ENCODE measurements around the gene IGHMBP2. TPM values are rescaled to one million over a fixed set of nuclear protein-coding genes. Genes with fewer than 3 reads are reported as not detected.

IGHMBP2 gene
- total and polyA plus RNA-seq, 2 experiments from 2014 or later: 12.4 to 13.5 TPM

DNA sequence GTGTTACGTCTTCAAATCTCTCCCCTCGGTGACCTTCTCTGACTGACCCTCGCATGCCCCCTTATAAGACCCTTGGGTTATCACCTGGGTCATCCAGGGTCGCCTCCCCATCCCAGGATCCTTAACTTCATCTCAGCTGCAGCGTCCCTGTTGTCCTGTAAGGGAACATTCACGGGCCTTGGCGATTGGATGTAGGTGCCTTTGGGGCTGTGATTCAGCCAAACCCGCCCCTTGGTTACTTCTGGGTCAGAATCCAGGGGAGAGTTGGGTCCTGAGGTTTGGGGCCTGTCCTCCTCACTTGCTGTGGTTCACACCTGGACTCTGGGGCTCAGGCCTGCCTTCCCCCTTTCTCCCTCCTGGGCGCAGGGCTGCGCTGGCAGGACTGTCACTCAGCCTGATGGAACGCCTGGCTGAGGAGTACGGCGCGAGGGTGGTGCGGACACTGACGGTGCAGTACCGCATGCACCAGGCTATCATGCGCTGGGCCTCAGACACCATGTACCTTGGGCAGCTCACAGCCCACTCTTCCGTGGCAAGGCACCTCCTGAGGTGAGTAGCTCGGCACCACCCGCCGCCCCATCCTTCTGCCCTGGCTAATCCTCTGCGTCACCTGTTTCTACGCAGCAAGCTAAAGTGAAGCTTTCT is 29.4 kb downstream of the IGHMBP2 start:
- Histone ChIP-seq H3K9me3 (ENCODE audit: low read depth) (no peaks in the 10 kb centered on the region), H3K9me2 (replicated peaks; ENCODE audit: insufficient read depth) (no peaks in the 10 kb centered on the region), H4K20me1 (ENCODE audit: insufficient read depth, poor library complexity, severe bottlenecking) (no peaks in the 10 kb centered on the region), H3K4me1 (ENCODE audit: insufficient read depth) (no peaks in the 10 kb centered on the region), H3K4me3 (no peak overlapping the region), H3K4me2 (no peak overlapping the region), H2AFZ (no peak overlapping the region), H3K36me3 (replicated peaks; ENCODE audit: insufficient read depth, low read depth) (no peaks in the 10 kb centered on the region), H3K27ac (no peak overlapping the region), H3K79me2 (no peaks in the 10 kb centered on the region), H3K27me3 (no peaks in the 10 kb centered on the region)
- WGBS (ENCODE audit: low lambda C conversion rate, missing lambda C conversion rate): 97% methylated on average over 24 of the region's 24 CpGs
- TF ChIP-seq, protein P1, sequence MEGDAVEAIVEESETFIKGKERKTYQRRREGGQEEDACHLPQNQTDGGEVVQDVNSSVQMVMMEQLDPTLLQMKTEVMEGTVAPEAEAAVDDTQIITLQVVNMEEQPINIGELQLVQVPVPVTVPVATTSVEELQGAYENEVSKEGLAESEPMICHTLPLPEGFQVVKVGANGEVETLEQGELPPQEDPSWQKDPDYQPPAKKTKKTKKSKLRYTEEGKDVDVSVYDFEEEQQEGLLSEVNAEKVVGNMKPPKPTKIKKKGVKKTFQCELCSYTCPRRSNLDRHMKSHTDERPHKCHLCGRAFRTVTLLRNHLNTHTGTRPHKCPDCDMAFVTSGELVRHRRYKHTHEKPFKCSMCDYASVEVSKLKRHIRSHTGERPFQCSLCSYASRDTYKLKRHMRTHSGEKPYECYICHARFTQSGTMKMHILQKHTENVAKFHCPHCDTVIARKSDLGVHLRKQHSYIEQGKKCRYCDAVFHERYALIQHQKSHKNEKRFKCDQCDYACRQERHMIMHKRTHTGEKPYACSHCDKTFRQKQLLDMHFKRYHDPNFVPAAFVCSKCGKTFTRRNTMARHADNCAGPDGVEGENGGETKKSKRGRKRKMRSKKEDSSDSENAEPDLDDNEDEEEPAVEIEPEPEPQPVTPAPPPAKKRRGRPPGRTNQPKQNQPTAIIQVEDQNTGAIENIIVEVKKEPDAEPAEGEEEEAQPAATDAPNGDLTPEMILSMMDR (IDR thresholded peaks at IDR 0.05; ENCODE audit: poor library complexity): no peak
- TF ChIP-seq EZH2phosphoT487 (IDR thresholded peaks at IDR 0.05; ENCODE audit: low read depth, severe bottlenecking, unreplicated experiment) (no peak), EZH2 (IDR thresholded peaks at IDR 0.05; ENCODE audit: borderline replicate concordance) (no peak)
- no peak for DNase-seq (ENCODE audit: low spot score)

DNA sequence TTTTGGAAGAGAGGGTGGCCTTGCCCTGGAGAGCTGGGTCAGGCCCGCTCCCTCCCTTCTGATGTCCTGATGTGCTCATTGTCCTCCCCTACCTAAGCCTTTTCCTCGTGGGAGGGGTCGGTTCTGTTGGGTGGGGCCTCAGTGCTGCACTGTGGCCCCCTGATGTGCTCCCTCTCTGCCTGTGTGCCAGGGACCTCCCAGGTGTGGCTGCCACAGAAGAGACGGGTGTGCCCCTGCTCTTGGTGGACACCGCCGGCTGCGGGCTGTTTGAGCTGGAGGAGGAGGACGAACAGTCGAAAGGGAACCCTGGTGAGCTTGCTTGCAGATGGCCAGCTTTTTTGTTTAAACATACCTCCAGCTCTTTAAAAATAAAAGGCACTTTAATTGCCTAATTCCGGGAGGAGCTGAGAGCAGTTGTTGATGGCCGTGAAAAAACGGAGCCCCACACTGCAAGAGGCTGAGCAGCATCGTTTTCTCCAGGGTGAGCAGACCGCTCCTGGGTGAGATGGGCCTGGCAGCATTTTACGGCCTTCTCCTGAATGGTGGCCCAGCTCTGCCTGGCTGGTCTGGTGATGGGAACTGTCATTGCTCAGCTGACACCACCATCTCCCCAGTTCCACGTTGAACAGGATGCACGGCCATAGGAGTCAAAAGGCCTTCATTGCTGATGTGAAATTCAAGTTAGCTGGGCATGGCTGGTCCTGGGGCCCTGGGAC is 30.1 kb downstream of the IGHMBP2 start:
- Histone ChIP-seq H2AFZ (no peak overlapping the region), H3K27me3 (no peaks in the 10 kb centered on the region), H3K9me3 (ENCODE audit: low read depth) (no peaks in the 10 kb centered on the region), H4K20me1 (ENCODE audit: insufficient read depth, poor library complexity, severe bottlenecking) (no peaks in the 10 kb centered on the region), H3K9me2 (replicated peaks; ENCODE audit: insufficient read depth) (no peaks in the 10 kb centered on the region), H3K27ac (no peak overlapping the region), H3K4me2 (no peak overlapping the region), H3K4me3 (no peak overlapping the region), H3K79me2 (no peaks in the 10 kb centered on the region), H3K4me1 (ENCODE audit: insufficient read depth) (no peaks in the 10 kb centered on the region), H3K36me3 (replicated peaks; ENCODE audit: insufficient read depth, low read depth) (no peaks in the 10 kb centered on the region)
- 91% methylated on average over 17 of the region's 17 CpGs for WGBS (ENCODE audit: low lambda C conversion rate, missing lambda C conversion rate)
- TF ChIP-seq EZH2phosphoT487 (IDR thresholded peaks at IDR 0.05; ENCODE audit: low read depth, severe bottlenecking, unreplicated experiment): no peak
- no peak for TF ChIP-seq EZH2 (IDR thresholded peaks at IDR 0.05; ENCODE audit: borderline replicate concordance)
- TF ChIP-seq, protein P1 (IDR thresholded peaks at IDR 0.05; ENCODE audit: poor library complexity): no peak
- DNase-seq (ENCODE audit: low spot score): no peak

DNA sequence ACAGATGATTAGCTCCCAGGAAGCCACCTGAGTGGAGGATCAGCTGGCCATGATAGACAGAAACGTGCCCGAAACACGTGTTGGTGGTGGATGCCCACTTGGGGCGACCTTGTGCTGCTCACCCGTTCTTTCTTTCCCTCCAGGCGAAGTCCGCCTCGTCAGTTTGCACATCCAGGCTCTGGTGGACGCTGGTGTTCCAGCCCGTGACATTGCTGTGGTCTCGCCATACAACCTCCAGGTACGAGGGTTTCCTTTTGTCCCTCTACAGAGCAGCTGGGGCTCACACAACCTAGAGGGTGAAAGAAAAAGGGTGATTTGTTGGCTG is 30.6 kb downstream of the IGHMBP2 start:
- WGBS (ENCODE audit: low lambda C conversion rate, missing lambda C conversion rate): 94% methylated on average over 12 of the region's 12 CpGs
- no peaks in the 10 kb centered on the region for H3K36me3 ChIP-seq (replicated peaks; ENCODE audit: insufficient read depth, low read depth)

More for the DNA sequence above, 30.6 kb downstream of the IGHMBP2 start:
- no peak overlapping the region for H3K4me2 ChIP-seq
- no peak for TF ChIP-seq EZH2phosphoT487 (IDR thresholded peaks at IDR 0.05; ENCODE audit: low read depth, severe bottlenecking, unreplicated experiment)
- TF ChIP-seq, protein P1 (IDR thresholded peaks at IDR 0.05; ENCODE audit: poor library complexity): no peak
- TF ChIP-seq EZH2 (IDR thresholded peaks at IDR 0.05; ENCODE audit: borderline replicate concordance): no peak
- H3K27me3 ChIP-seq: no peaks in the 10 kb centered on the region
- no peaks in the 10 kb centered on the region for H3K79me2 ChIP-seq
- H3K4me3 ChIP-seq: no peak overlapping the region
- H3K9me3 ChIP-seq (ENCODE audit: low read depth): no peaks in the 10 kb centered on the region
- H4K20me1 ChIP-seq (ENCODE audit: insufficient read depth, poor library complexity, severe bottlenecking): no peaks in the 10 kb centered on the region
- H3K27ac ChIP-seq: no peak overlapping the region
- no peak for DNase-seq (ENCODE audit: low spot score)
- H3K9me2 ChIP-seq (replicated peaks; ENCODE audit: insufficient read depth): no peaks in the 10 kb centered on the region
- no peaks in the 10 kb centered on the region for H3K4me1 ChIP-seq (ENCODE audit: insufficient read depth)
- no peak overlapping the region for H2AFZ ChIP-seq
